PFSK-1 (cell line): ENCODE results near the gene NXPE1.

Source experiments
- FOXP2 ChIP-seq: optimal IDR thresholded peaks from 2 replicates; pipeline ENCODE3; 2011; ENCODE audit warnings: borderline replicate concordance, control low read depth, inconsistent platforms; ENCODE audit not compliant: insufficient read depth; ENCODE audit errors: extremely low read length, extremely low read depth
- POLR2AphosphoS5 ChIP-seq: IDR thresholded peaks from 2 replicates; pipeline ENCODE4 v1.6.1; 2012; ENCODE audit warnings: low read depth, mild to moderate bottlenecking, control low read depth, low read length, moderate library complexity
- SIN3A ChIP-seq: IDR thresholded peaks from 2 replicates; pipeline ENCODE4 v1.6.1; 2012; ENCODE audit warnings: mild to moderate bottlenecking, low read length, moderate library complexity, borderline replicate concordance; ENCODE audit not compliant: insufficient read depth
- TAF1 ChIP-seq: IDR thresholded peaks from 2 replicates; pipeline ENCODE4 v1.6.1; 2012; ENCODE audit warnings: low read length, control low read depth, borderline replicate concordance; ENCODE audit not compliant: insufficient read depth
- TF ChIP-seq, protein P1 (sequence below), 2 experiments: IDR thresholded peaks; 2 replicates each; pipeline versions ENCODE4 v1.6.1 to v1.8.0; 2011 to 2012; ENCODE audit warnings: low read depth in 2 of 2, low read length in 2 of 2, control low read depth in 1 of 2, inconsistent platforms in 1 of 2, mild to moderate bottlenecking in 1 of 2, moderate library complexity in 1 of 2; ENCODE audit not compliant: insufficient read depth in 1 of 2

NXPE1 gene

DNA sequence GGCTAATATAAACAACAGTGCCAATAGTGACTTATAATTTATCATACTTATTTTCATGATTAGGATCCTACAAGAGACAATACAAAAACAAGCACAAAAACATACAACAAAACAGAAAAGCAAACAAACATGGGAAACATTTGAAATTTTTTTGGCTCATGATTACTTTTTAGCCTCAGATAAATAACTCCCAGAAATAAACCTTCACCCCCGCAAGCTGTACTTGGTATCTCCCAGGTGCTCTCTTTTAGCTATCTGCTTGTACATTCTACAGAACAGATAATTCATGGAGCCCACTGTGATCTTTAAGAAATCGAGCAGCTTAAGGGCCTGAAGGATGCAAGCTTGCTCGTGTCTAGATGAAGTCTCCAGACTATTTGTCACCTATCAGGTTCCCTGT is 35.0 kb upstream of the NXPE1 start:
- no peak for TF ChIP-seq TAF1
- TF ChIP-seq SIN3A, result no peak
- no peak for TF ChIP-seq POLR2AphosphoS5
- no peak for TF ChIP-seq FOXP2
- TF ChIP-seq, protein P1, sequence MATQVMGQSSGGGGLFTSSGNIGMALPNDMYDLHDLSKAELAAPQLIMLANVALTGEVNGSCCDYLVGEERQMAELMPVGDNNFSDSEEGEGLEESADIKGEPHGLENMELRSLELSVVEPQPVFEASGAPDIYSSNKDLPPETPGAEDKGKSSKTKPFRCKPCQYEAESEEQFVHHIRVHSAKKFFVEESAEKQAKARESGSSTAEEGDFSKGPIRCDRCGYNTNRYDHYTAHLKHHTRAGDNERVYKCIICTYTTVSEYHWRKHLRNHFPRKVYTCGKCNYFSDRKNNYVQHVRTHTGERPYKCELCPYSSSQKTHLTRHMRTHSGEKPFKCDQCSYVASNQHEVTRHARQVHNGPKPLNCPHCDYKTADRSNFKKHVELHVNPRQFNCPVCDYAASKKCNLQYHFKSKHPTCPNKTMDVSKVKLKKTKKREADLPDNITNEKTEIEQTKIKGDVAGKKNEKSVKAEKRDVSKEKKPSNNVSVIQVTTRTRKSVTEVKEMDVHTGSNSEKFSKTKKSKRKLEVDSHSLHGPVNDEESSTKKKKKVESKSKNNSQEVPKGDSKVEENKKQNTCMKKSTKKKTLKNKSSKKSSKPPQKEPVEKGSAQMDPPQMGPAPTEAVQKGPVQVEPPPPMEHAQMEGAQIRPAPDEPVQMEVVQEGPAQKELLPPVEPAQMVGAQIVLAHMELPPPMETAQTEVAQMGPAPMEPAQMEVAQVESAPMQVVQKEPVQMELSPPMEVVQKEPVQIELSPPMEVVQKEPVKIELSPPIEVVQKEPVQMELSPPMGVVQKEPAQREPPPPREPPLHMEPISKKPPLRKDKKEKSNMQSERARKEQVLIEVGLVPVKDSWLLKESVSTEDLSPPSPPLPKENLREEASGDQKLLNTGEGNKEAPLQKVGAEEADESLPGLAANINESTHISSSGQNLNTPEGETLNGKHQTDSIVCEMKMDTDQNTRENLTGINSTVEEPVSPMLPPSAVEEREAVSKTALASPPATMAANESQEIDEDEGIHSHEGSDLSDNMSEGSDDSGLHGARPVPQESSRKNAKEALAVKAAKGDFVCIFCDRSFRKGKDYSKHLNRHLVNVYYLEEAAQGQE (IDR thresholded peaks at IDR 0.05; ENCODE audit: insufficient read depth in 1 of 2, low read depth in 2 of 2, low read length in 2 of 2), result no peak

GRCh38 chr11:114587398-114587953 is 27.8 kb upstream of the NXPE1 start:
- TF ChIP-seq TAF1 (no peak), POLR2AphosphoS5 (no peak), SIN3A (no peak), FOXP2 (no peak)
- TF ChIP-seq, protein P1 (IDR thresholded peaks at IDR 0.05; ENCODE audit: insufficient read depth in 1 of 2, low read depth in 2 of 2, low read length in 2 of 2), result no peak

DNA sequence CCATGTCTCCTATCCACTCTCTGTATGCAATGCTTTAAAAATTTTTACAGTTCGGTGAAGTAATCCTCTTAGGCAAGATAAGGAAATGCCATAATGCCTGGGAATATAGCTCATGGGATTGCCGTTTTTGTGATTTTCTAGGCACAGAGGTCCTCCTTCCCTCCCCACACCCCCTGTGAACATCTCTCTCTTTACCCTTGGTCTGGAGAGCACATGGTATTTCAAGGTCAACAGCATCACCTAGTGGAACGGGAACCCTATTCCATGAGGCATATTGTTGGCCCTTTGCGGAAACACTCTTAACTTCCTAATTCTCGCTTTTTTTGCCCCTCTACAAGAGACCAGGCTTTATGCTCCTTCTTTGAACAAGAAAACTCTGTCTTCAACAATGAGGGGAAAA is 27.1 kb upstream of the NXPE1 start:
- TF ChIP-seq POLR2AphosphoS5 (no peak), FOXP2 (no peak), SIN3A (no peak), TAF1 (no peak)
- TF ChIP-seq, protein P1 (IDR thresholded peaks at IDR 0.05; ENCODE audit: insufficient read depth in 1 of 2, low read depth in 2 of 2, low read length in 2 of 2), result no peak

DNA sequence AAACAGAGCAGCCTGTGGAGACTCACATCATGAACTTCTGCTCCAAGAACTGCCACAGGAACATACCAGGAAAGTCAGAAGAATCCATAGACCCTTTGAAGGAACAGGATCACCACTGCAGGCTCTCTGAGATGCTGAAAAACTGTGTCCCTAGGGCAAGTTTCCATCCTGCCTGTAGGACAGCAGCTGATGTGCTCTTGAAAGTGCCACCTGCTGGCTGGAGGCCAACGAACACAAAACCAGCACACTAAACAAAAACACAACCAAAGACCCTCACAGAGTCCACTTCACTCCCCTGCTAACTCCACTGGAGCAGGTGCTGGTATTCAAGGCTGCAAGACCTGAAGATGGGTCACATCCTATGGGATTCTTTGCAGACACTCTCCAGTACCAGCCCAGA is 12.0 kb upstream of the NXPE1 start:
- TF ChIP-seq TAF1, result no peak
- TF ChIP-seq FOXP2, result no peak
- TF ChIP-seq, protein P1 (IDR thresholded peaks at IDR 0.05; ENCODE audit: insufficient read depth in 1 of 2, low read depth in 2 of 2, low read length in 2 of 2), result no peak
- no peak for TF ChIP-seq POLR2AphosphoS5
- no peak for TF ChIP-seq SIN3A

DNA sequence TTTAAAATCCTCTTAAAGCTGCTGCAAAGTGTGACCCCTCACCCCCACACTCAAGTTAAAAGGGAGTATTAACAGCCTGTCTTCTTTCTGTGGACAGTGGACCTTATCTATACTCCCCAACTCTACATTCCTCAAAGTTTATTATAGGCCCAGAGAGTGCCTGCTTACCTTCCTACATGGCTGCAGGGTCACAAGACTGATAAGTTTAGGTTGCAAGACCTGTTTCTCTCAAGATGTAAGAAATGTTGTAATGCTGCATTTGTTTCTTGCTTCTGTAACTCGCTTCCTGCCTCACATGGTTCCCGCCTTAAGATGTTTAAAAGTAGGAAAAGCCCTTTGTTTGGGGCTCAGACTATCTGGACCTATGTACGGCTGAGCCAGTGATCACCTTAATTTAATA is 10.1 kb upstream of the NXPE1 start:
- TF ChIP-seq, protein P1 (IDR thresholded peaks at IDR 0.05; ENCODE audit: insufficient read depth in 1 of 2, low read depth in 2 of 2, low read length in 2 of 2), result no peak
- no peak for TF ChIP-seq POLR2AphosphoS5
- TF ChIP-seq FOXP2, result no peak
- no peak for TF ChIP-seq TAF1
- no peak for TF ChIP-seq SIN3A
